Activated B cell treated with CpG ODN at 0.5 μM for 24 hours (primary cell): ENCODE data around the gene PDE9A. TPM values are rescaled to one million over a fixed set of nuclear protein-coding genes. Genes with fewer than 3 reads are reported as not detected.

Source experiments
- ATAC-seq: fragments of 200-7000 bp; cut with Tn5 transposase; one replicate; pipeline ENCODE4 v1.10.0; 2021; ENCODE audit warnings: low read depth, mild to moderate bottlenecking, moderate library complexity
- CTCF ChIA-PET: fragments of 350-600 bp; sonication (Branson Sonifier 250); formaldehyde crosslinking; loops from one replicate; lab custom pipeline; 2021; ENCODE audit warnings: antibody characterized with exemption; lab: Charles Lee
- POLR2A ChIA-PET: fragments of 350-600 bp; sonication (Branson Sonifier 250); formaldehyde crosslinking; loops from one replicate; lab custom pipeline; 2021; ENCODE audit warnings: antibody characterized with exemption; lab: Charles Lee
- DNase-seq: peaks from one replicate; pipeline ENCODE4 v3.0.0; 2022
- H3K27ac Mint-ChIP-seq: one replicate; pipeline ENCODE4 v1.8.0; 2020; ENCODE audit warnings: mixed read lengths
- H3K27me3 Mint-ChIP-seq: one replicate; pipeline ENCODE4 v1.8.0; 2021; ENCODE audit warnings: mixed read lengths
- H3K36me3 Mint-ChIP-seq: one replicate; pipeline ENCODE4 v1.8.0; 2021; ENCODE audit warnings: low read depth, mixed read lengths
- H3K4me1 Mint-ChIP-seq: one replicate; pipeline ENCODE4 v1.8.0; 2021; ENCODE audit warnings: mixed read lengths
- H3K4me3 Mint-ChIP-seq: one replicate; pipeline ENCODE4 v1.8.0; 2020; ENCODE audit warnings: mild to moderate bottlenecking, mixed read lengths
- H3K9me3 Mint-ChIP-seq: one replicate; pipeline ENCODE4 v1.8.0; 2020; ENCODE audit warnings: mixed read lengths
- CTCF ChIP-seq: fragments of 200-600 bp; IDR thresholded peaks from one replicate; pipeline ENCODE4 v1.8.0; 2022; ENCODE audit warnings: antibody characterized with exemption, mild to moderate bottlenecking
- intact Hi-C: fragments of 100-400 bp; cut with micrococcal nuclease; formaldehyde crosslinking; loops from one replicate; pipeline ENCODE4 v1.15.1; 2024
- total RNA-seq: library from RNA; stranded (reverse); gene quantifications from 2 replicates; pipeline ENCODE4 v1.2.3, GENCODE V29; 2022

PDE9A gene
- total RNA-seq, 1 donor from 2014 or later = 0.58 TPM

GRCh38 chr21:42785666-42786427 is 132.4 kb downstream of the PDE9A start:
- Mint-ChIP-seq H3K27ac (no peak overlapping the region), H3K27me3 (peaks cover 12% of the 10 kb centered on the region), H3K9me3 (no peaks in the 10 kb centered on the region), H3K36me3 (no peaks in the 10 kb centered on the region), H3K4me1 (peaks cover 29% of the 10 kb centered on the region), H3K4me3 (no peak overlapping the region)
- TF ChIP-seq CTCF = no peak
- intact Hi-C loops = loop anchor here (2.0 kb wide), 1 partner anchor 15 kb away; no protein-coding TSS in a partner anchor
- CTCF ChIA-PET = no interaction called here
- no peak for DNase-seq
- no peak for ATAC-seq
- POLR2A ChIA-PET = interaction anchor here (0.6 kb wide), 1 partner anchor 50 kb away, joined by 3 read pairs; no protein-coding TSS in a partner anchor

- ChIA-PET POLR2A (interaction anchor here (0.6 kb wide), 1 partner anchor 49 kb away, joined by 3 read pairs; no protein-coding TSS in a partner anchor), CTCF (no interaction called here)
- intact Hi-C loops = no loop called here
- TF ChIP-seq CTCF = no peak
- DNase-seq (no peak), ATAC-seq (no peak)
- Mint-ChIP-seq H3K27me3 (peaks cover 6% of the 10 kb centered on the region), H3K36me3 (no peaks in the 10 kb centered on the region), H3K9me3 (no peaks in the 10 kb centered on the region), H3K4me3 (no peak overlapping the region), H3K4me1 (peaks cover 22% of the 10 kb centered on the region), H3K27ac (no peak overlapping the region)
Observed at GRCh38 chr21:42786884-42787283, 133.5 kb downstream of the PDE9A start.

- CTCF ChIA-PET = no interaction called here
- no peak overlapping the region for H3K27ac Mint-ChIP-seq
- intact Hi-C loops = no loop called here
Observed at GRCh38 chr21:42787613-42788012, 134.2 kb downstream of the PDE9A start.

GRCh38 chr21:42790520-42791065 is 137.2 kb downstream of the PDE9A start:
- H3K27me3 Mint-ChIP-seq = peaks cover 3% of the 10 kb centered on the region
- no peak overlapping the region for H3K4me3 Mint-ChIP-seq
- ATAC-seq (no peak), DNase-seq (no peak)
- no peaks in the 10 kb centered on the region for H3K4me1 Mint-ChIP-seq
- H3K27ac Mint-ChIP-seq = no peak overlapping the region
- ChIA-PET POLR2A (no interaction called here), CTCF (no interaction called here)
- intact Hi-C loops = no loop called here
- no peaks in the 10 kb centered on the region for H3K9me3 Mint-ChIP-seq
- no peak for TF ChIP-seq CTCF
- no peaks in the 10 kb centered on the region for H3K36me3 Mint-ChIP-seq

More at GRCh38 chr21:42787613-42788012, 134.2 kb downstream of the PDE9A start:
- H3K4me1 Mint-ChIP-seq = peaks cover 22% of the 10 kb centered on the region
- peaks cover 1% of the 10 kb centered on the region for H3K27me3 Mint-ChIP-seq
- TF ChIP-seq CTCF = no peak
- ATAC-seq (no peak), DNase-seq (no peak)
- no peak overlapping the region for H3K4me3 Mint-ChIP-seq
- POLR2A ChIA-PET = no interaction called here
- H3K9me3 Mint-ChIP-seq = no peaks in the 10 kb centered on the region
- H3K36me3 Mint-ChIP-seq = no peaks in the 10 kb centered on the region

GRCh38 chr21:42793774-42794173 is 140.4 kb downstream of the PDE9A start:
- Mint-ChIP-seq H3K36me3 (no peaks in the 10 kb centered on the region), H3K27ac (no peak overlapping the region), H3K4me3 (no peak overlapping the region), H3K27me3 (peaks cover 3% of the 10 kb centered on the region), H3K9me3 (no peaks in the 10 kb centered on the region), H3K4me1 (peaks cover under 1% of the 10 kb centered on the region)
- TF ChIP-seq CTCF = no peak
- CTCF ChIA-PET = no interaction called here
- intact Hi-C loops = no loop called here
- ATAC-seq (no peak), DNase-seq (no peak)
- POLR2A ChIA-PET = no interaction called here
